Spleen (tissue), 7 donors: ENCODE measurements around the gene IQSEC1.

Experiments used
- POLR2AphosphoS5 ChIP-seq, 3 donors: sonication (generic); formaldehyde crosslinking; IDR thresholded peaks; one replicate each; pipeline ENCODE4 v1.5.1; 2017; ENCODE audit warnings: antibody characterized with exemption in 3 of 3
- TF ChIP-seq, protein P1 (sequence below), 11 experiments: fragments of 200-600 bp in 7 of 11; fragments of 450-650 bp in 4 of 11; sonication (generic) in 4 of 11; IDR thresholded peaks in 8 of 11; conservative IDR thresholded peaks in 3 of 11; 1 replicate in 7 of 11; 2 replicates in 4 of 11; pipeline versions ENCODE4 v1.4.0 to v1.8.0; 2016 to 2021; ENCODE audit warnings: antibody characterized with exemption in 11 of 11, inconsistent platforms in 4 of 11, mild to moderate bottlenecking in 1 of 11
- donor health status: DM: no; HTN: no; CAD: no; lungs with moderate emphysema.
- donor health status: DM: no; HTN: no; CAD: no.
- donor health status: DM: no; HTN: no; CAD: no.

DNA sequence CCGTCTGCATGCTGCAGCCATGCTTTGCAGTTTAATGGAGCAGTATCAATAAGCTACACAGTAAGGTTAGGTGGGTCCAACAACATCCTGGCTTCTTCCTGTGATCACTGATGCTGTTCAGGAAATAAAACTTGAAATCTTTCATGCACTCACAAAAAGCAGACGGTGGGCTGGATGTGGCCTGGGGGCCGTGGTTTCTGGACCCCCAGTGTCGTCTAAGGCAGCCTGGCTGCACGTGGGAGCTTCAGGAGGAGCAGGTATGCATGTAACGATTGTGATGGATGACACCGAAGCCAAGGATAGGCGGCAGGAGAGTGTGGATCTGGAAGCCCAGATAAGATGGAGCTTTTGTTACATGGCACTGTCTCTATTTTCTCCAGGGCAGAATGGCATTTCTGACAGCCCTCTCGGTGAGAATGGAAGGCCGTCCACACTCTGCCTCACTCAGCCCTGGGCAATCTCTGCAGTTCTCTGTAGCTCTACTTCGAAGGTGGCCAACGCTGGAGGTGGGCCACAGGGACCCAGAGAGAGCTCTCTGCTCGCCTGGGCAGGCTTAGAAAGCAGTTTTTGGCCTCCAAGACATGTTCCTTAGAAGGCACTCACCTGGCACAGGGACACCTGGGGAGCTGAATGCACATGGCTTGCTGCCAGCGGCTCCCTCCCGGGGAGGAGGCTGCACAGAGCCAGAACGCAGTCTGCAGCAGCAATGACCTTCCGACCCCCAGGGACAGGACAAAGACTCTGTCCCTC is 46.4 kb upstream of the IQSEC1 start:
- no peak for TF ChIP-seq POLR2AphosphoS5 (IDR thresholded peaks at IDR 0.05)
- TF ChIP-seq, protein P1, sequence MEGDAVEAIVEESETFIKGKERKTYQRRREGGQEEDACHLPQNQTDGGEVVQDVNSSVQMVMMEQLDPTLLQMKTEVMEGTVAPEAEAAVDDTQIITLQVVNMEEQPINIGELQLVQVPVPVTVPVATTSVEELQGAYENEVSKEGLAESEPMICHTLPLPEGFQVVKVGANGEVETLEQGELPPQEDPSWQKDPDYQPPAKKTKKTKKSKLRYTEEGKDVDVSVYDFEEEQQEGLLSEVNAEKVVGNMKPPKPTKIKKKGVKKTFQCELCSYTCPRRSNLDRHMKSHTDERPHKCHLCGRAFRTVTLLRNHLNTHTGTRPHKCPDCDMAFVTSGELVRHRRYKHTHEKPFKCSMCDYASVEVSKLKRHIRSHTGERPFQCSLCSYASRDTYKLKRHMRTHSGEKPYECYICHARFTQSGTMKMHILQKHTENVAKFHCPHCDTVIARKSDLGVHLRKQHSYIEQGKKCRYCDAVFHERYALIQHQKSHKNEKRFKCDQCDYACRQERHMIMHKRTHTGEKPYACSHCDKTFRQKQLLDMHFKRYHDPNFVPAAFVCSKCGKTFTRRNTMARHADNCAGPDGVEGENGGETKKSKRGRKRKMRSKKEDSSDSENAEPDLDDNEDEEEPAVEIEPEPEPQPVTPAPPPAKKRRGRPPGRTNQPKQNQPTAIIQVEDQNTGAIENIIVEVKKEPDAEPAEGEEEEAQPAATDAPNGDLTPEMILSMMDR (IDR thresholded peaks at IDR 0.05 in 8 of 11, conservative IDR thresholded peaks at IDR 0.05 in 3 of 11): no peak
